Measurements from ENCODE around the gene PLA2G5. TPM values are rescaled to one million over a fixed set of nuclear protein-coding genes. Genes with fewer than 3 reads are reported as not detected.
A peak's percentile ranks its signal among the peaks of the same experiment; 100 is the strongest.

The PLA2G5 gene
- total and polyA plus RNA-seq, 9 donors = 19.3 to 141 (median 67.4) TPM

DNA sequence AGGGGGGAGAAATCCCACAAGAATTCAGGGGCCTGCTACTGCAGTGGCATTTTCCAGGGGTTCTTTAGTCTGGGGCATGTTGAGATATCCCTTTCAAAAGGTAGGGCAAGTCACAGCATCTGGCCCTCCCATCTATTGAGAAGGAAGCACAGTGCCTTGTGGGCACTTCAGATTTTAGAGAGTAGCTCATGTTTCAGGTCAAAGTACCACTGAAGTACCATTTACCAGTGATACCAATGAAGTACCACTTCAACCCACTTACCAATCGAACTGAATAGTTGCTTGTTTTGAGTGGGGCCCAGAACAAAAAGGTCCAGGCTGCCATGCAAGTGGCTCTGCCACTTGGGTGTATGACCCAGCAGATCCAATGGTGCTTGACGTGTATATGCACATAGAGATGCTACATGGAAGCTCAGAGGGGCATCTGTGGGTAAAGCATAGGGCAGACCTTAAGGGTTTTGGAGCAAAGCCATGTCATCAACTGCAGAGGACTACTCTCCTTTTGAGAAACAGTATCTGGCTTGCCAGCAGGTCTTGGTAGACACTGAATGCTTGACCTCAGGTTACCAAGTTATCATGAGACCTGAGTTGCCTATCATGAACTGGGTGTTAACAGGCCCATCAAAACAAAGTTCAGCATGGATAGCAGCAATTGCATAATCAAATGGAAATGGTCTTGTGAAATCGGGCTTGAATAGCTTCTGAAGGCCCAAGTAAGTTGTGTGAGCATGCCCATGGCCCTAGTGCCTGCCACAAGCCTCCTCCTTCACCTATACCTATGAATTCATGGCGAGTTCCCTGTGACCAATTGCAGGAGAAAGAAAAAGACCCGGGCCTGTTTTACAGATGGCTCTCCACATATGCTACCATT lies 25.8 kb downstream of the PLA2G5 start:
- H3K36me3 ChIP-seq = no peaks in the 10 kb centered on the region
- intact Hi-C loops (cut with DNase I) = loop anchor here in 1 of 4 donors (5.0 kb wide), 1 partner anchor 57 kb away; no protein-coding TSS in a partner anchor
- H3K27ac ChIP-seq = no peak overlapping the region
- H3K4me3 ChIP-seq = no peak overlapping the region
- peaks cover 10% of the 10 kb centered on the region for H3K4me1 ChIP-seq (ENCODE audit: insufficient read depth)
- H3K9me3 ChIP-seq = no peaks in the 10 kb centered on the region
- 86 to 91% (median 89%) methylated on average over 5 of the region's 5 CpGs for WGBS, 3 donors
- DNase-seq = no peak
- no peaks in the 10 kb centered on the region for H3K27me3 ChIP-seq
- TF ChIP-seq, protein P1, sequence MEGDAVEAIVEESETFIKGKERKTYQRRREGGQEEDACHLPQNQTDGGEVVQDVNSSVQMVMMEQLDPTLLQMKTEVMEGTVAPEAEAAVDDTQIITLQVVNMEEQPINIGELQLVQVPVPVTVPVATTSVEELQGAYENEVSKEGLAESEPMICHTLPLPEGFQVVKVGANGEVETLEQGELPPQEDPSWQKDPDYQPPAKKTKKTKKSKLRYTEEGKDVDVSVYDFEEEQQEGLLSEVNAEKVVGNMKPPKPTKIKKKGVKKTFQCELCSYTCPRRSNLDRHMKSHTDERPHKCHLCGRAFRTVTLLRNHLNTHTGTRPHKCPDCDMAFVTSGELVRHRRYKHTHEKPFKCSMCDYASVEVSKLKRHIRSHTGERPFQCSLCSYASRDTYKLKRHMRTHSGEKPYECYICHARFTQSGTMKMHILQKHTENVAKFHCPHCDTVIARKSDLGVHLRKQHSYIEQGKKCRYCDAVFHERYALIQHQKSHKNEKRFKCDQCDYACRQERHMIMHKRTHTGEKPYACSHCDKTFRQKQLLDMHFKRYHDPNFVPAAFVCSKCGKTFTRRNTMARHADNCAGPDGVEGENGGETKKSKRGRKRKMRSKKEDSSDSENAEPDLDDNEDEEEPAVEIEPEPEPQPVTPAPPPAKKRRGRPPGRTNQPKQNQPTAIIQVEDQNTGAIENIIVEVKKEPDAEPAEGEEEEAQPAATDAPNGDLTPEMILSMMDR (IDR thresholded peaks at IDR 0.05) = no peak
- no peak for TF ChIP-seq POLR2A (IDR thresholded peaks at IDR 0.05)
- TF ChIP-seq EP300 (IDR thresholded peaks at IDR 0.05) = no peak

DNA sequence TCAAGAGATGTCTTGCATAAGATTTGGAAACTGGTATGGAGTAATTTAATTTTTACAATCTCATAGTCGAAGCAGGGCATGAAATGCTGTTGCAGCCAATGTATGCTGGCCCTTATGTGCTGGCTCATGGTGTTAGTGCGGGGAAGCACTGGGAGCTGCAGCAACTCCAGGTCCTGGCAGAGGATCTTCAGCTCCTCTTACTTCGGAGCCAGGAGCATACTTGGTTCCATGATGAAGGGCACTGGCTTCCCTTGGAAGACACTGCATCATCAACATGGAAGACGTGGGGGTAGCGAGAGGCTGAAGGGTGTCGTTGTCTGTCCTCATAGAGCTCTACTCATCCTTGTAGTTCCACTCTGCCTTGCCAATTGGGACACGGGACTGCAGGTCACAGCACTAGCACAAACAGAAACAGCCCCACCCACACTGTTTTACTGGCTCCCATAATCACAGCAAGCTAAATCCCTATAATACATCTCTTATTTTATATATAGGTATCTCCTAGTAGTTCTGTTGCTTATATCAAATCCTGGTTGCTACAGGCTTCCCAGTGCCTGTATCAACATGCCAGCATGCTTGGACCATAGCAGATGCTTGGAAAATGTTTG lies 26.9 kb downstream of the PLA2G5 start:
- intact Hi-C loops (cut with DNase I) = loop anchor here in 1 of 4 donors (5.0 kb wide), 1 partner anchor 55 kb away; no protein-coding TSS in a partner anchor
- 90 to 94% (median 91%) methylated on average over 7 of the region's 7 CpGs for WGBS, 3 donors

GRCh38 chr1:20099533-20099932 lies 29.5 kb downstream of the PLA2G5 start:
- TF ChIP-seq POLR2A (IDR thresholded peaks at IDR 0.05) (no peak), EP300 (IDR thresholded peaks at IDR 0.05) (no peak)
- TF ChIP-seq, protein P1 (IDR thresholded peaks at IDR 0.05) = no peak
- 61 to 67% (median 62%) methylated on average over 3 of the region's 3 CpGs for WGBS, 3 donors
- H3K4me1 ChIP-seq (ENCODE audit: insufficient read depth) = peaks cover under 1% of the 10 kb centered on the region
- no peaks in the 10 kb centered on the region for H3K27me3 ChIP-seq
- H3K9me3 ChIP-seq = no peaks in the 10 kb centered on the region
- no peak for DNase-seq
- intact Hi-C loops (cut with DNase I) = loop anchor here in 1 of 4 donors (5.0 kb wide), 1 partner anchor 53 kb away; no protein-coding TSS in a partner anchor
- no peaks in the 10 kb centered on the region for H3K36me3 ChIP-seq
- no peak overlapping the region for H3K27ac ChIP-seq
- H3K4me3 ChIP-seq = no peak overlapping the region

More for the DNA sequence above, 26.9 kb downstream of the PLA2G5 start:
- Histone ChIP-seq H3K27me3 (no peaks in the 10 kb centered on the region), H3K27ac (no peak overlapping the region), H3K9me3 (no peaks in the 10 kb centered on the region), H3K36me3 (no peaks in the 10 kb centered on the region), H3K4me1 (ENCODE audit: insufficient read depth) (peaks cover 10% of the 10 kb centered on the region), H3K4me3 (no peak overlapping the region)
- TF ChIP-seq POLR2A (IDR thresholded peaks at IDR 0.05) (no peak), EP300 (IDR thresholded peaks at IDR 0.05) (no peak)
- TF ChIP-seq, protein P1 (IDR thresholded peaks at IDR 0.05) = no peak
- DNase-seq = no peak

DNA sequence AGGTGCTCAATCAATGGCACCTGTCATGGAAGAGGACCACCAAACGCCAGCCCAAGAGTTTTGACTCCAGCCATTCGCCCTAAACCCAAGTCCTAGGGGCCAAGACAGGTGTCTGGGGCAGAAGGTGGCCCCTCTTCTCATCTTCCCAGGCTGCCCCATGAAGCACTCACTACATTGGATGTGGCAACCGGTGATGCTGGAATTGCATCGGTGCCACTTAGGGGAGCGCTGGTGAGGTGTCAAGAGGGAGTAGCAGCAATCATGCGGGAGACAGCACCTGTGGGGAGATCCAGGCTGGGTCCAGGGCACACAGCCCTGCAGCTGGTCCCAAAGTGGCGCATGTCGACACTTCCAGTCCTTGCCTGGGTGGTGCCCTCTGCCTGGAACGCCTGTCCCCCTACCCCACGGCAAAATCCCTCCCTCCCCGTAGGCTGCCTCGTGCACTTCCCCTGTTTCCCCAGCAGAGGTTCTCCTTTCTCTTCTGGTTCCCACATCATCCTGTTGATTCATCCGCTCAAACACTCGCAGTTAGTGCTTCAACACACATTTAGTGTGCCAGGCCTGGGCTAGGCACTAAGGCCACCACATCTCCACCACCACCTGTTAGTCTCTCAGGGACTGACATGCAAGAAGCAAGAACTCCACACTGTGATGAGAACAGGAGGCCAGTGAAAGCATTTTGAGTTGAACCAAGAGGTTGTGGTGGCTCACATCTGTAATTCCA lies 30.8 kb downstream of the PLA2G5 start:
- no peaks in the 10 kb centered on the region for H3K27me3 ChIP-seq
- DNase-seq = peak; percentile 48 to 69 (median 53)
- no peaks in the 10 kb centered on the region for H3K9me3 ChIP-seq
- no peaks in the 10 kb centered on the region for H3K36me3 ChIP-seq
- no peak overlapping the region for H3K4me3 ChIP-seq
- WGBS, 3 donors = 40 to 44% (median 43%) methylated on average over 14 of the region's 14 CpGs
- H3K4me1 ChIP-seq (ENCODE audit: insufficient read depth) = no peaks in the 10 kb centered on the region
- intact Hi-C loops (cut with DNase I) = loop anchor here in 1 of 4 donors (5.0 kb wide), 1 partner anchor 47 kb away; no protein-coding TSS in a partner anchor
- TF ChIP-seq EP300 (IDR thresholded peaks at IDR 0.05) = no peak
- TF ChIP-seq, protein P1 (IDR thresholded peaks at IDR 0.05) = peak in 2 of 3 donors; percentile 79 to 80
- H3K27ac ChIP-seq = no peak overlapping the region
